ENCODE data around the gene TYMP. TPM values are rescaled to one million over a fixed set of nuclear protein-coding genes. Genes with fewer than 3 reads are reported as not detected.

Gene TYMP
- total and polyA plus RNA-seq, 10 of the 15 experiments (the other 5 are each of a cell fraction or from before 2014, with no cell fraction given) = 0.42 to 57.8 (median 24.6) TPM

Other genes starting within 250 kb of the TYMP start
Only the 7 nearest of the 17 such genes appear.
- not detected in 2 replicates for gene MIOX, start 43.2 kb downstream of the TYMP start, total RNA-seq (2014; rRNA removed)
- gene MIOX, start 43.2 kb downstream of the TYMP start, total RNA-seq (2014; rRNA removed; fragmentation: Illumina TruSeq; extraction: Trizol) = not detected in 2 replicates
- gene MIOX, start 43.2 kb downstream of the TYMP start, total RNA-seq (2021) = not detected in 2 replicates
- gene MIOX, start 43.2 kb downstream of the TYMP start, polyA plus RNA-seq (2011; rRNA removed) = 0.13 and 0.31 TPM in 2 replicates
- 0.10 TPM in 1 of 2 replicates, not detected in the other for gene MIOX, start 43.2 kb downstream of the TYMP start, polyA plus RNA-seq (2014; fragmentation: Illumina TruSeq; extraction: Trizol)
- gene MIOX, start 43.2 kb downstream of the TYMP start, polyA plus RNA-seq (2014; fragmentation: Nextera tagmentation; extraction: Ambion mirVana) = not detected
- gene MIOX, start 43.2 kb downstream of the TYMP start, polyA plus RNA-seq (2014; rRNA removed) = 0.36 TPM in 1 of 2 replicates, not detected in the other
- not detected for gene MIOX, start 43.2 kb downstream of the TYMP start, polyA plus RNA-seq (2016; fragmentation: Nextera tagmentation; extraction: Ambion mirVana)
- gene LMF2, start 22.3 kb downstream of the TYMP start, total RNA-seq (2014; rRNA removed) = 32.2 and 34.9 TPM in 2 replicates
- gene LMF2, start 22.3 kb downstream of the TYMP start, total RNA-seq (2014; rRNA removed; fragmentation: Illumina TruSeq; extraction: Trizol) = 5.5 and 5.7 TPM in 2 replicates
- gene LMF2, start 22.3 kb downstream of the TYMP start, total RNA-seq (2021) = 54.7 and 57.5 TPM in 2 replicates
- gene LMF2, start 22.3 kb downstream of the TYMP start, polyA plus RNA-seq (2011; rRNA removed) = 2.3 and 7.6 TPM in 2 replicates
- gene LMF2, start 22.3 kb downstream of the TYMP start, polyA plus RNA-seq (2014; fragmentation: Illumina TruSeq; extraction: Trizol) = 0.44 and 3.4 TPM in 2 replicates
- under 1 TPM; 0.08 to 0.55 TPM for gene LMF2, start 22.3 kb downstream of the TYMP start, polyA plus RNA-seq (2014; fragmentation: Nextera tagmentation; extraction: Ambion mirVana)
- 49.4 and 61.2 TPM in 2 replicates for gene LMF2, start 22.3 kb downstream of the TYMP start, polyA plus RNA-seq (2014; rRNA removed)
- 10 to 100 TPM; 36.2 to 39.5 TPM for gene LMF2, start 22.3 kb downstream of the TYMP start, polyA plus RNA-seq (2016; fragmentation: Nextera tagmentation; extraction: Ambion mirVana)
- 78.5 and 86.1 TPM in 2 replicates for gene NCAPH2, start 21.8 kb downstream of the TYMP start, total RNA-seq (2014; rRNA removed)
- gene NCAPH2, start 21.8 kb downstream of the TYMP start, total RNA-seq (2014; rRNA removed; fragmentation: Illumina TruSeq; extraction: Trizol) = 33.9 and 39.4 TPM in 2 replicates
- gene NCAPH2, start 21.8 kb downstream of the TYMP start, total RNA-seq (2021) = 99.8 and 110 TPM in 2 replicates
- 18.4 and 31.9 TPM in 2 replicates for gene NCAPH2, start 21.8 kb downstream of the TYMP start, polyA plus RNA-seq (2011; rRNA removed)
- 22.7 and 36.9 TPM in 2 replicates for gene NCAPH2, start 21.8 kb downstream of the TYMP start, polyA plus RNA-seq (2014; fragmentation: Illumina TruSeq; extraction: Trizol)
- gene NCAPH2, start 21.8 kb downstream of the TYMP start, polyA plus RNA-seq (2014; fragmentation: Nextera tagmentation; extraction: Ambion mirVana) = 10 to 100 TPM in 1 of 2 experiments, 1 to 10 TPM in 1; 5.0 to 16.9 TPM
- 80.3 and 84.2 TPM in 2 replicates for gene NCAPH2, start 21.8 kb downstream of the TYMP start, polyA plus RNA-seq (2014; rRNA removed)
- 10 to 100 TPM; 81.7 to 85.8 TPM for gene NCAPH2, start 21.8 kb downstream of the TYMP start, polyA plus RNA-seq (2016; fragmentation: Nextera tagmentation; extraction: Ambion mirVana)
- gene SCO2, start 4.4 kb downstream of the TYMP start, total RNA-seq (2014; rRNA removed) = 2.8 and 4.4 TPM in 2 replicates
- gene SCO2, start 4.4 kb downstream of the TYMP start, total RNA-seq (2014; rRNA removed; fragmentation: Illumina TruSeq; extraction: Trizol) = 0.32 and 0.36 TPM in 2 replicates
- gene SCO2, start 4.4 kb downstream of the TYMP start, total RNA-seq (2021) = 6.4 and 16.0 TPM in 2 replicates
- 2.0 and 2.2 TPM in 2 replicates for gene SCO2, start 4.4 kb downstream of the TYMP start, polyA plus RNA-seq (2011; rRNA removed)
- 0.18 TPM in 1 of 2 replicates, not detected in the other for gene SCO2, start 4.4 kb downstream of the TYMP start, polyA plus RNA-seq (2014; fragmentation: Illumina TruSeq; extraction: Trizol)
- gene SCO2, start 4.4 kb downstream of the TYMP start, polyA plus RNA-seq (2014; fragmentation: Nextera tagmentation; extraction: Ambion mirVana) = 1 to 10 TPM in 1 of 2 experiments, not detected in 1; 1.0 TPM
- 2.4 and 7.1 TPM in 2 replicates for gene SCO2, start 4.4 kb downstream of the TYMP start, polyA plus RNA-seq (2014; rRNA removed)
- 10 to 100 TPM; 14.0 to 16.0 TPM for gene SCO2, start 4.4 kb downstream of the TYMP start, polyA plus RNA-seq (2016; fragmentation: Nextera tagmentation; extraction: Ambion mirVana)
- gene KLHDC7B, start 15.9 kb upstream of the TYMP start, total RNA-seq (2014; rRNA removed) = 1.3 and 1.5 TPM in 2 replicates
- 0.32 and 0.63 TPM in 2 replicates for gene KLHDC7B, start 15.9 kb upstream of the TYMP start, total RNA-seq (2014; rRNA removed; fragmentation: Illumina TruSeq; extraction: Trizol)
- gene KLHDC7B, start 15.9 kb upstream of the TYMP start, total RNA-seq (2021) = 1.1 and 1.7 TPM in 2 replicates
- gene KLHDC7B, start 15.9 kb upstream of the TYMP start, polyA plus RNA-seq (2011; rRNA removed) = not detected in 2 replicates
- 0.59 and 0.65 TPM in 2 replicates for gene KLHDC7B, start 15.9 kb upstream of the TYMP start, polyA plus RNA-seq (2014; fragmentation: Illumina TruSeq; extraction: Trizol)
- under 1 TPM in 1 of 2 experiments, not detected in 1; 0.05 TPM for gene KLHDC7B, start 15.9 kb upstream of the TYMP start, polyA plus RNA-seq (2014; fragmentation: Nextera tagmentation; extraction: Ambion mirVana)
- 1.8 and 2.2 TPM in 2 replicates for gene KLHDC7B, start 15.9 kb upstream of the TYMP start, polyA plus RNA-seq (2014; rRNA removed)
- gene KLHDC7B, start 15.9 kb upstream of the TYMP start, polyA plus RNA-seq (2016; fragmentation: Nextera tagmentation; extraction: Ambion mirVana) = 1 to 10 TPM in 1 of 2 experiments, under 1 TPM in 1; 0.72 to 1.1 TPM
- not detected in 2 replicates for gene SYCE3, start 32.9 kb upstream of the TYMP start, total RNA-seq (2014; rRNA removed)
- gene SYCE3, start 32.9 kb upstream of the TYMP start, total RNA-seq (2014; rRNA removed; fragmentation: Illumina TruSeq; extraction: Trizol) = 0.76 TPM in 1 of 2 replicates, not detected in the other
- gene SYCE3, start 32.9 kb upstream of the TYMP start, total RNA-seq (2021) = not detected in 2 replicates
- 0.79 and 1.1 TPM in 2 replicates for gene SYCE3, start 32.9 kb upstream of the TYMP start, polyA plus RNA-seq (2011; rRNA removed)
- gene SYCE3, start 32.9 kb upstream of the TYMP start, polyA plus RNA-seq (2014; fragmentation: Illumina TruSeq; extraction: Trizol) = 0.38 TPM in 1 of 2 replicates, not detected in the other
- gene SYCE3, start 32.9 kb upstream of the TYMP start, polyA plus RNA-seq (2014; fragmentation: Nextera tagmentation; extraction: Ambion mirVana) = under 1 TPM; 0.76 to 0.91 TPM
- gene SYCE3, start 32.9 kb upstream of the TYMP start, polyA plus RNA-seq (2014; rRNA removed) = not detected in 2 replicates
- under 1 TPM in 1 of 2 experiments, not detected in 1; 0.43 TPM for gene SYCE3, start 32.9 kb upstream of the TYMP start, polyA plus RNA-seq (2016; fragmentation: Nextera tagmentation; extraction: Ambion mirVana)
- gene CPT1B, start 48.4 kb upstream of the TYMP start, total RNA-seq (2014; rRNA removed) = 28.3 and 28.9 TPM in 2 replicates
- gene CPT1B, start 48.4 kb upstream of the TYMP start, total RNA-seq (2014; rRNA removed; fragmentation: Illumina TruSeq; extraction: Trizol) = 12.0 and 13.6 TPM in 2 replicates
- gene CPT1B, start 48.4 kb upstream of the TYMP start, total RNA-seq (2021) = 37.0 and 40.8 TPM in 2 replicates
- gene CPT1B, start 48.4 kb upstream of the TYMP start, polyA plus RNA-seq (2011; rRNA removed) = 26.0 and 36.2 TPM in 2 replicates
- 21.0 and 24.5 TPM in 2 replicates for gene CPT1B, start 48.4 kb upstream of the TYMP start, polyA plus RNA-seq (2014; fragmentation: Illumina TruSeq; extraction: Trizol)
- gene CPT1B, start 48.4 kb upstream of the TYMP start, polyA plus RNA-seq (2014; fragmentation: Nextera tagmentation; extraction: Ambion mirVana) = 1 to 10 TPM; 3.5 to 5.7 TPM
- gene CPT1B, start 48.4 kb upstream of the TYMP start, polyA plus RNA-seq (2014; rRNA removed) = 51.1 and 54.0 TPM in 2 replicates
- 10 to 100 TPM; 11.5 to 19.0 TPM for gene CPT1B, start 48.4 kb upstream of the TYMP start, polyA plus RNA-seq (2016; fragmentation: Nextera tagmentation; extraction: Ambion mirVana)